GM19025 (cell line): ENCODE data around the gene RCAN2.
"Not testable (repeated sequence)": the region's sequence is repeated elsewhere in the genome, so short reads cannot be mapped to it uniquely, and the experiment has no call there.

Experiments
- ATAC-seq: cut with Tn5 transposase; IDR thresholded peaks from one replicate; pipeline ENCODE4 v1.9.1; 2021; ENCODE audit warnings: mild to moderate bottlenecking, low read depth, moderate library complexity; ENCODE audit not compliant: unreplicated experiment

RCAN2 gene

DNA sequence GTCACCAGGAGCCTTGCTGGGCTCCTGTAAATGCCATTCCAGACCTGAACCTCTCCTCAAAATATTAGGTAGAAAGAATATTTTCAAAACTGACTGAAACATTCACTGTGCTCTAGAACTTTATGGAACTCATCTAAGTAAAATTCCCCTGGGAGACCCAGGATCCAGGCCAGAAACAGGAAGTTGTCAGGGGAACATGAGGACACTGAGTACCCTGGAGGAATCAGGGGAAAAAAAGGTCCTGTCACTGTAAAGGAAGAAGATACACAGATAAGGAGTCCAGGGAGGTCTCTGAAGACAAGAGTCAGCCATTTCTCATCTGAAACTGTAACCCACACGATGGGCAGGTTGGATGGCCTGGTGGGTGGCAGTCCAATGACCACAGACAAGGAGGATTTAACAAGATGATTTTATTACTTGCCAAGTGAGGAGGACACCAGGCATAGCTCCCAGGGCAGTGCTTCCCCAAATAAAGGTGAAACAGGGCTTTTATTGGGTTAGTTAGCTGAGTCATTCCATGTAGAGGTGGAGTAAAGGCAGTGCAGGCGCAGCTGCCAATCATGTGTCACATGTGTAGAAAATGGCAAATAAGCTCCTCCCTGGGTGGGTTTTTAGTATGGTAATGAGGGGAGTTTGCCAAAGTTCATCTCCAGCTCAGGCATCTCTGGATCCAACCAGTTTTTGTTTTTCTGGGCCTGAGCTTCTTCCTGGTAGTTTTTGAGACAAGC lies 138.5 kb downstream of the RCAN2 start:
- ATAC-seq: no peak

DNA sequence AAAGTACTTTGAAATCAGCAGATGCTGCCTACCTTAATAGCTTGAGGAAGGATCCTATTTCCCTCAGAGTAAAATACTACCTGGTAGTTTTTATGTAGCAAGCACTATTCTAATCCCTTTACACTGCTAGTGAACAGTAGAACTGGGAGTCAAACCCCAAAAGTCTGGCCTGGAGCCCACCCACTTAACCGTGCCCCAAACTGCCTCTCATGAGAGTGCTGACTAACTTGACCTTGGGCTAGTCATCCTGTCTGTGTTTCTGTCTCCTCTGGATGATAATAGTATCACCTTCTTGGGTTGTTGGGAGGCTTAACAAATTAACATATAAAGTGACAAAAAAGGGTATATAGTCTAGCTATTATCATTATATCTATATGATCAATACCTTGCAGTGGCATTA lies 140.5 kb downstream of the RCAN2 start:
- no peak for ATAC-seq

GRCh38 chr6:46347669-46348068 lies 143.6 kb downstream of the RCAN2 start:
- ATAC-seq: no peak

DNA sequence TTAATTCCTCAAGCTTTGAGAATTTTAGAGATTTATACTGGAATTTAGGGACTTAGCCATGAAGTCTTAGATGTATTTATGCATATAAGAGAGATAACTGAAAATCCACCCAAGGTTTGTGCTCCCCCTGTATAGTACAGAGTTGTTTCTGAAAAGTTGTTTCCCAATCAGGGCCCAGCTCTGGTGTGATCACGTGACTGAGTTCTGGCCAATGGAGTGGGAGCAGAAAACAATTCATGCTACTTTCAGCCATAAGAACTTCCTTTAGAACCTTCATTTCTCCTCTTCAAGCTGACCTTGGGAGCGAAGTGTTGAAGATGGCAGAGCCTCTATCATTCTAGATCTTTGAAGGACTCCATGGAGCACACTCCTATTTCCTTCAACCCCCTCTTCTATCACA lies 151.0 kb downstream of the RCAN2 start:
- no peak for ATAC-seq

DNA sequence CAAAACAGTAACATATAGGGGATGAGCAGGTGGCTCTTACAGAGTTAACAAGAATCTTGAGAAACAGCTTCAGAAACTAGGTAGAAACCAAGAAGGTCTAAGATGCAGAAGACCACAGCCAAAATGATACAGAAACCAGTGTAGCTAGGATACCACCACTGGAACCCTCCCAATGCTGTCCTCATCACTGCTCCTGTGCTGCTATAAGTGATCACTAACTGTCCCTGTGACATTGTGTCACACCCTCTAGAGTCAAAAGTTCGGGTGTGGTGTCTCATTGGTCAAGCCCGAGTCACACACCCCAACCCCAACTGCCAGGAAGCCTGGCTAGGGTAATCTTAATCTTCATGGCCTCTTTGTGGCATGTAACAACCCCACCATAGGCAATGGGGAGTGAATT lies 153.1 kb downstream of the RCAN2 start:
- ATAC-seq: peak; percentile 80

DNA sequence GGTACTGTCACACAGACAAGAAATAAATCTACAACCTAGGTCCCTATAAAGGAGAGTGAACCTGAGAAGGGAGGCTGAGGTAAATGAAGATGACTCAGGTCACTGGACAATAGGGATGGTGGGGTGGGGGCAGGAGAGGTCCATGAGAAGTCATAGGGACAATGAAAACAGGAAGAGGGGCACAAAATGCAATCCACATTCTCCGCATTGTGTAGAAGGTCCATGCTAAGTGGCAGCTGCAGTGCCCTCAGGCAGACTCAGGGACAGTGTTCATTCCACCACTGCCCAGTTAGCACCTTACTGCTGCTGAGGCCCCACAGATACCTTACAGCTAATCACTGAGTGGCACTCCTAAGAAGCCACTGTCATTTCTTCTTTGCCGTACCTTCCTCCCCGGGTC lies 156.8 kb downstream of the RCAN2 start:
- no peak for ATAC-seq

DNA sequence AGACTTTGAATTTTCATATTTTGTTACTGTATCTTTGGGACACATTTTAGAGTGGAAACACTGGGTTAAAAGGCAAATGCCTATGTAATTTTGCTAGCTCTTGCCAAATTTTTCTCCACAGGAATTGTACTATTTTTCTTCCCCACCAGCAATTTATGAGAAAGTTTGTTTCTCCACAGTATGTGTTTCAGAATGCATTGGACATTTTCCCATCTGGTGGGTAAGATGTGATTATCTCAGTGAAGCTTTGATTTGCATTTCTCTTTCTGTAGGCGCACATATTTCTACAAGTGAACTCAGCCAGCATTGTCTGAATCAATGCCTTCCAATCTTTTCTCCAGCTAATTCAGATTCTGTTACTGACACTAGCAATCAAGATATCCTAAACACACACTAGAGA lies 157.8 kb downstream of the RCAN2 start:
- no peak for ATAC-seq

DNA sequence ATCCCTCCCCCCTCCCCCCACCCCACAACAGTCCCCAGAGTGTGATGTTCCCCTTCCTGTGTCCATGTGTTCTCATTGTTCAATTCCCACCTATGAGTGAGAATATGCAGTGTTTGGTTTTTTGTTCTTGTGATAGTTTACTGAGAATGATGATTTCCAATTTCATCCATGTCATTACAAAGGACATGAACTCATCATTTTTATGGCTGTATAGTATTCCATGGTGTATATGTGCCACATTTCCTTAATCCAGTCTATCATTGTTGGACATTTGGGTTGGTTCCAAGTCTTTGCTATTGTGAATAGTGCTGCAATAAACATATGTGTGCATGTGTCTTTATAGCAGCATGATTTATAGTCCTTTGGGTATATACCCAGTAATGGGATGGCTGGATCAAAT lies 158.8 kb downstream of the RCAN2 start:
- ATAC-seq: not testable (repeated sequence)

GRCh38 chr6:46331461-46331860 lies 159.8 kb downstream of the RCAN2 start:
- ATAC-seq: no peak

- ATAC-seq: no peak
Measured at GRCh38 chr6:46329568-46329967, 161.7 kb downstream of the RCAN2 start.

- no peak for ATAC-seq
Measured at GRCh38 chr6:46327779-46328178, 163.5 kb downstream of the RCAN2 start.

DNA sequence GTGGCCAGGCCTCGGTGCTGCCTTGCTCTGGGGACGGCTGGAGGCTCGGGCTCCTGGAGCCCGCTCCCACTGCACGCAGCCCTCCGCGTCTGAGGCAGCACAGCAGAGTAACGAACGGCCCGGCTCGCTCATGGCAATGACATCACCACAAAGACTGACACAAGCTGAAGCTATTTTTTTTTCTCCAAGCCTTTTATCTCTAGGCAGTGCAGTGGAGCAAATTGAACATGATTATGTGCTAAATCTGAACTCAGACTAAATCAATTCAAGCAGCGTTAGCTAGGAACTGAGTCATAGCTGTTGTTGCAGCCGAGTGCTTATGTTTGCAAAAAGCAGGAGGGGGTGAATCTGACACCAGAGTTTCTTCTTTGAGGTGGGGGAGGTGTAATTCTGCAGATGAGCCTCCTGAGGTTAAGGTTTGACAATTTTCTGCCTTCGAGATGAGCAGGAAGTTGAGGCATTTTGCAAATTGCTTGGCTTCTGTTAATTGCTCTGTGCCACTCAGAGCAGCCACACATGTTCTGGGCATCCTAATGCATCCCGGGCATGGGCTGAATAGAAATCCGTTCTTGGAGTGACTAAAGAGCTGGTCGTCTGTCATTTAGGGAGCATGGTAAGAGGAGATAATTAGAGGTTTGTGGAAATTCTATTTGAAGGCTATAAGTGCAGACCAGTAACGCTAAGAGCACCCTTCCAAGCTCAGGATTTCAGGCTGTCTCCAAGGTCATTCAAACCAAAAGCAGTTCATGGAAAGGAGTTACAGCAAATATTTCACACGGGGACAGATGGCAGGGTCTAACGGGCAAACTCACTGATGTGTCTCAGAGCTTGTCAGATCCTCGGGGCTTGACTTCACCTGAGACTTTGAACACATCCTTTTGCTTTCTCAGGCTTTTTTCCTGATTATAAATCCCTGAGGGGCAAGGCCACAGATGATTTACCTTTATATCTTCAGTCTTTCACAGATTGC lies 165.4 kb downstream of the RCAN2 start:
- ATAC-seq: no peak

GRCh38 chr6:46324706-46325105 lies 166.5 kb downstream of the RCAN2 start:
- no peak for ATAC-seq

DNA sequence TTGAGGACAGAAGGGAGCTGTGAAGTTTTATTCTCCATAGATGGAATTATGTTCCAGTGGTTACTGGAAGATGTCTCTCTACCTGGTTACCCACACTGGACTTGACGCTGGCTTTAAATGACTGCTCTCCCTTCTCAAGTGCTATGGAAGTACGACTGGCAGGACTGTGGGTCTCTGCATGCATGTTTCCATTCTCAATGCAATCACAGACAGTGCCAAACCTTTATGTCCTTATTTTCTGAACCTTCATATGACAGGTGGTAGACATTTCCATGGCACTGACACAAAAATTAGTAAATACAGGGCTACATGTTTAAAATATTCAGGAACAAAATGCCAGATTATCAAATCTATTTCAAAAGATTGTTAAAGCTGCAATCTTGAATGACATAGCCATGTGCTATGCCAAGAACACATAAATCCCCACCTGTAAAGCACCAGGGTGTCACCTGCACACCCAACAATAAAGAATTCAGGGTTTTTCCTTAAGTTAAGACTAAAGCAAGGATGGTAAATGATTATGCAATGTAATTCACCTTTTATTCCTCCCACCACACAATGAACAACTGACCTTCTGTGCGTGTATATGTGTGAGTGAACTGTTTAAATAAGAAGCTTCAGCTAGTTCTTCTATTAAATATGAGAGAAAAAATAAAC lies 167.2 kb downstream of the RCAN2 start:
- no peak for ATAC-seq

DNA sequence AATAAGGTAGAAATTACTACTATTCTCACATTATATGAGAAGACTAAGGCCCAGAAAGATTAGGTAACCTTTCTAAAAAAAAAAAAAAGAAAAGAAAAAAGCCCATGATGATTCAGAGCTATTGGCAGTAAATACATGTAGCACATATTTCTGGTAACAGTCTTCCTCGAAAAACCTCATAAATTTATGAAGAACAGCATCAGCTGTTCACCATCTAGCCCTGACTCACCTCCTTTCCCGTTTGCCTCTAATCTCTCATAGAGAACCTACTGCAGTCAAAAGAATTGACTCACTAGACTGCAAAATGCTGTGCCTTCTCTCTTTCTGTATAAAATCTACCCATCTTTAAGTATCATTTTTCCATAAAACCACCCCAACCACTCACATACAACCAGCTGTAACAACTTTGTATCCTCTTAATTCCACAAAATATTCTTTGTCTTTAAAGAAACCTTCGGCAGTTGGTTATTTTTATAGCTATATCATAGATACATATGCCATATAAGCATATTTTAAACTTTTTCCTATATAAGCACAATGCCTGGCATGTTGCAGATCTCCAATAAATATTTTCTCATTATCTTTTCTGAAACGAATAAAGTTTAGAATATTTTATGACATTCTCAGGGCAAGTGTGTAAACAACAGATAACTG lies 167.8 kb downstream of the RCAN2 start:
- ATAC-seq: no peak

DNA sequence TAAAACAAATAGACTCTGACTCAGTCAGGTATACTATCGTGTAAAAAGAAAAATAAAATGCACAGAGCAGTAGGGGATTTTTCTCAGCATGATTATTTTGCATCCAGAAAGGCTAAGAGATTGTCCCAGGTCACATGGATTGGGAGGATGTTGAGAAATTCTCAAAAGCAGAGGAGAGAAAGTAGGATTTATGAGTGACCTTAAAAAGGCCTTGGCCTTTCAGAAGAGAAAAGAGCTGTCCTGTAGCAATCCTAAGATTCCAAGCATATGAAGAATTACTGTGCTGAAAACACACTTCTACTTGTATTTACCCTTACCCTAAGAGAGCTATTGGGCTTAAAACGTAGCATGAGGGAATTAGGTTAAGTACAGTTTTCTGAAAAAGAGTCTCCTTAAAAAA lies 170.7 kb downstream of the RCAN2 start:
- ATAC-seq: no peak

- ATAC-seq: no peak
Measured at GRCh38 chr6:46315589-46315988, 175.7 kb downstream of the RCAN2 start.

- ATAC-seq: no peak
Measured at GRCh38 chr6:46312654-46313053, 178.6 kb downstream of the RCAN2 start.

- ATAC-seq: no peak
Measured at GRCh38 chr6:46310196-46310595, 181.1 kb downstream of the RCAN2 start.

- ATAC-seq: no peak
Measured at GRCh38 chr6:46306431-46306830, 184.8 kb downstream of the RCAN2 start.

- ATAC-seq: no peak
Measured at GRCh38 chr6:46305833-46306232, 185.4 kb downstream of the RCAN2 start.
